NCI-H2029 treated with DMSO at 0.1 percent for 48 hours (cell line): Measurements from ENCODE around the gene THBS3.
A peak's percentile ranks its signal among the peaks of the same experiment; 100 is the strongest.
"Not testable (repeated sequence)": the region's sequence is repeated elsewhere in the genome, so short reads cannot be mapped to it uniquely, and the experiment has no call there.

Source experiments
- DNase-seq: peaks from one replicate; lab custom pipeline; 2025; lab: John Stamatoyannopoulos, UW

The THBS3 gene

GRCh38 chr1:155206891-155207805 is 549 bp downstream of the THBS3 start:
- peak; percentile 55 for DNase-seq

GRCh38 chr1:155205969-155206593 is 1.6 kb downstream of the THBS3 start:
- no peak for DNase-seq

GRCh38 chr1:155205035-155205434 is 2.7 kb downstream of the THBS3 start:
- DNase-seq, result no peak

GRCh38 chr1:155202731-155203515 is 4.8 kb downstream of the THBS3 start:
- no peak for DNase-seq

- no peak for DNase-seq
These were observed 5.5 kb downstream of the THBS3 start for GRCh38 chr1:155202198-155202597.

- no peak for DNase-seq
These were observed 6.8 kb downstream of the THBS3 start for GRCh38 chr1:155200920-155201319.

- DNase-seq, result no peak
These were observed 7.9 kb downstream of the THBS3 start for GRCh38 chr1:155199792-155200191.

GRCh38 chr1:155198547-155198906 is 9.2 kb downstream of the THBS3 start:
- no peak for DNase-seq

- no peak for DNase-seq
These were observed 9.7 kb downstream of the THBS3 start for GRCh38 chr1:155197901-155198546.

GRCh38 chr1:155196893-155197638 is 10.6 kb downstream of the THBS3 start:
- DNase-seq, result no peak

- no peak for DNase-seq
These were observed 11.4 kb downstream of the THBS3 start for GRCh38 chr1:155196103-155196892.

- no peak for DNase-seq
These were observed 12.2 kb downstream of the THBS3 start for GRCh38 chr1:155195201-155196102.

GRCh38 chr1:155193991-155194240 is 13.8 kb downstream of the THBS3 start:
- not testable (repeated sequence) for DNase-seq

- peak; percentile 82 for DNase-seq
These were observed 14.3 kb downstream of the THBS3 start for GRCh38 chr1:155193275-155193990.

GRCh38 chr1:155192346-155193274 is 15.1 kb downstream of the THBS3 start:
- peak; percentile 72 for DNase-seq

- no peak for DNase-seq
These were observed 15.8 kb downstream of the THBS3 start for GRCh38 chr1:155191904-155192303.

GRCh38 chr1:155189926-155190325 is 17.8 kb downstream of the THBS3 start:
- DNase-seq, result not testable (repeated sequence)

GRCh38 chr1:155188268-155188667 is 19.4 kb downstream of the THBS3 start:
- DNase-seq, result no peak
